Testis (tissue), 2 donors: ENCODE data around the gene SLC29A3.

Source experiments
- POLR2A ChIP-seq: fragments of 450-650 bp; IDR thresholded peaks from one replicate; pipeline ENCODE4 v1.6.1; 2017; ENCODE audit warnings: antibody characterized with exemption, mild to moderate bottlenecking, moderate library complexity
- TF ChIP-seq, protein P1 (sequence below), 3 experiments: fragments of 450-650 bp in 2 of 3; fragments of 200-600 bp in 1 of 3; sonication (generic) in 1 of 3; IDR thresholded peaks; one replicate each; pipeline ENCODE4 v1.5.1; 2016 to 2019; ENCODE audit warnings: antibody characterized with exemption in 3 of 3, mild to moderate bottlenecking in 2 of 3, moderate library complexity in 1 of 3

DNA sequence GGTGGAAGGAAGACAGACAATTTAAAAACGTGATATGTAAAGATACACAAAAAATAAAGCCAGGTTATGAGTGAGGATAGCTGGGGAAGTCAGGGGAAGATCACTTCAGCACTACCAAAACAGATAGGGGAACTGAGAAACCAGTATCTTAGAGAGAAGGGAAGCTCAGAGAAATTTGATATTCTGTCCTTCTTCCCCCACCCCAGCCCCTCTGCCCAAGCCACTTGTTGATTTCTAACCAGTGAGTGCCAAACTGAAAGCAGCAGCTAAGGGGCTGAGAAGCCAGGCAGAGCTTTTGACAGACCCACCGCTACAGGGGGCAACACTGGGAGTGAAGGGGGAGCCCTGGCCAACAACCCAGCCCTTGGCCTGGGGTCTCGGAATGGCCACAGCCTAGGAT is 9.1 kb upstream of the SLC29A3 start:
- TF ChIP-seq, protein P1, sequence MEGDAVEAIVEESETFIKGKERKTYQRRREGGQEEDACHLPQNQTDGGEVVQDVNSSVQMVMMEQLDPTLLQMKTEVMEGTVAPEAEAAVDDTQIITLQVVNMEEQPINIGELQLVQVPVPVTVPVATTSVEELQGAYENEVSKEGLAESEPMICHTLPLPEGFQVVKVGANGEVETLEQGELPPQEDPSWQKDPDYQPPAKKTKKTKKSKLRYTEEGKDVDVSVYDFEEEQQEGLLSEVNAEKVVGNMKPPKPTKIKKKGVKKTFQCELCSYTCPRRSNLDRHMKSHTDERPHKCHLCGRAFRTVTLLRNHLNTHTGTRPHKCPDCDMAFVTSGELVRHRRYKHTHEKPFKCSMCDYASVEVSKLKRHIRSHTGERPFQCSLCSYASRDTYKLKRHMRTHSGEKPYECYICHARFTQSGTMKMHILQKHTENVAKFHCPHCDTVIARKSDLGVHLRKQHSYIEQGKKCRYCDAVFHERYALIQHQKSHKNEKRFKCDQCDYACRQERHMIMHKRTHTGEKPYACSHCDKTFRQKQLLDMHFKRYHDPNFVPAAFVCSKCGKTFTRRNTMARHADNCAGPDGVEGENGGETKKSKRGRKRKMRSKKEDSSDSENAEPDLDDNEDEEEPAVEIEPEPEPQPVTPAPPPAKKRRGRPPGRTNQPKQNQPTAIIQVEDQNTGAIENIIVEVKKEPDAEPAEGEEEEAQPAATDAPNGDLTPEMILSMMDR (IDR thresholded peaks at IDR 0.05): no peak
- no peak for TF ChIP-seq POLR2A
